HFF-Myc (cell line): ENCODE measurements around the gene IFI30.

ENCODE experiments used
- DNase-seq: peaks from one replicate; pipeline ENCODE4 v3.0.0-alpha.2; 2011; ENCODE audit warnings: low read depth; ENCODE audit errors: extremely low read depth
- H3K4me3 ChIP-seq: replicated peaks from 2 replicates; pipeline ENCODE4 v1.5.1; 2011; ENCODE audit warnings: low read depth, mild to moderate bottlenecking, control low read depth, low read length
- CTCF ChIP-seq: IDR thresholded peaks from 2 replicates; pipeline ENCODE4 v1.5.1; 2012; ENCODE audit warnings: mild to moderate bottlenecking, low read depth, low read length, control low read depth; ENCODE audit errors: missing control alignments

IFI30 gene

GRCh38 chr19:18143902-18144301 lies 29.7 kb upstream of the IFI30 start:
- DNase-seq: no peak
- TF ChIP-seq CTCF: no peak
- H3K4me3 ChIP-seq: no peak overlapping the region

GRCh38 chr19:18144361-18144760 lies 29.3 kb upstream of the IFI30 start:
- TF ChIP-seq CTCF: no peak
- H3K4me3 ChIP-seq: no peak overlapping the region
- DNase-seq: no peak

- TF ChIP-seq CTCF: no peak
- H3K4me3 ChIP-seq: no peak overlapping the region
- DNase-seq: no peak
Measured at GRCh38 chr19:18144906-18145305, 28.7 kb upstream of the IFI30 start.

- no peak for TF ChIP-seq CTCF
- no peak for DNase-seq
- no peak overlapping the region for H3K4me3 ChIP-seq
Measured at GRCh38 chr19:18145391-18145999, 28.1 kb upstream of the IFI30 start.

- no peak for TF ChIP-seq CTCF
- DNase-seq: no peak
- no peak overlapping the region for H3K4me3 ChIP-seq
Measured at GRCh38 chr19:18147396-18147795, 26.2 kb upstream of the IFI30 start.

- TF ChIP-seq CTCF: no peak
- H3K4me3 ChIP-seq: no peak overlapping the region
- DNase-seq: no peak
Measured at GRCh38 chr19:18149596-18149975, 24.0 kb upstream of the IFI30 start.
